WTC11 (cell line): ENCODE data around the gene SOX4. TPM values are rescaled to one million over a fixed set of nuclear protein-coding genes. Genes with fewer than 3 reads are reported as not detected.
A peak's percentile ranks its signal among the peaks of the same experiment; 100 is the strongest.

Source experiments
- ATAC-seq: fragments of 200-7000 bp; cut with Tn5 transposase; 2 replicates; pipeline ENCODE4 v1.10.0; 2021; ENCODE audit warnings: mild to moderate bottlenecking, moderate library complexity
- CTCF ChIA-PET: fragments of 300-600 bp; sonication (Branson Sonifier 250); formaldehyde crosslinking; loops from one replicate; lab custom pipeline; 2021; ENCODE audit warnings: antibody characterized with exemption; lab: Charles Lee
- POLR2A ChIA-PET: fragments of 350-600 bp; sonication (Branson Sonifier 250); formaldehyde crosslinking; loops from one replicate; lab custom pipeline; 2021; ENCODE audit warnings: antibody characterized with exemption; lab: Charles Lee
- DNase-seq: peaks from one replicate; pipeline ENCODE4 v3.0.0; 2021; ENCODE audit warnings: low spot score
- H3K27ac Mint-ChIP-seq: 2 replicates; pipeline ENCODE4 v1.8.0; 2021; ENCODE audit warnings: mixed read lengths
- H3K27me3 Mint-ChIP-seq: 2 replicates; pipeline ENCODE4 v1.8.0; 2021; ENCODE audit warnings: low read depth, mild to moderate bottlenecking, moderate library complexity, mixed read lengths
- H3K36me3 Mint-ChIP-seq: 2 replicates; pipeline ENCODE4 v1.8.0; 2021; ENCODE audit warnings: mixed read lengths
- H3K4me1 Mint-ChIP-seq: 2 replicates; pipeline ENCODE4 v1.8.0; 2022; ENCODE audit warnings: mixed read lengths
- H3K4me3 Mint-ChIP-seq: 2 replicates; pipeline ENCODE4 v1.8.0; 2021; ENCODE audit warnings: mild to moderate bottlenecking, moderate library complexity, mixed read lengths
- H3K9me3 Mint-ChIP-seq: 2 replicates; pipeline ENCODE4 v1.8.0; 2021; ENCODE audit warnings: mixed read lengths
- ARID4B ChIP-seq: sonication (generic); formaldehyde crosslinking; IDR thresholded peaks from 2 replicates; pipeline ENCODE4 v1.8.0; 2023; ENCODE audit warnings: missing genetic modification reagents, mild to moderate bottlenecking, borderline replicate concordance
- ATF1 ChIP-seq: sonication (generic); formaldehyde crosslinking; IDR thresholded peaks from 2 replicates; pipeline ENCODE4 v1.8.1; 2023; ENCODE audit warnings: mild to moderate bottlenecking, moderate library complexity, missing genetic modification reagents
- CREM ChIP-seq: sonication (generic); formaldehyde crosslinking; IDR thresholded peaks from 2 replicates; pipeline ENCODE4 v1.8.1; 2022; ENCODE audit warnings: mild to moderate bottlenecking, missing genetic modification reagents, moderate library complexity
- EMX1 ChIP-seq: fragments of 250-450 bp; sonication (Bioruptor Pico); IDR thresholded peaks from 2 replicates; pipeline ENCODE4 v1.8.0; 2021; ENCODE audit warnings: mild to moderate bottlenecking
- ERG ChIP-seq: fragments of 250-450 bp; sonication (Bioruptor Pico); IDR thresholded peaks from 2 replicates; pipeline ENCODE4 v1.8.0; 2021; ENCODE audit warnings: mild to moderate bottlenecking
- FOXJ3 ChIP-seq: sonication (generic); formaldehyde crosslinking; IDR thresholded peaks from 2 replicates; pipeline ENCODE4 v1.9.0; 2021; ENCODE audit warnings: missing genetic modification reagents, mild to moderate bottlenecking, borderline replicate concordance
- FOXK1 ChIP-seq: sonication (generic); formaldehyde crosslinking; IDR thresholded peaks from 2 replicates; pipeline ENCODE4 v1.8.0; 2022; ENCODE audit warnings: mild to moderate bottlenecking, moderate library complexity, missing genetic modification reagents
- GTF2I ChIP-seq: fragments of 250-450 bp; sonication (Bioruptor Pico); conservative IDR thresholded peaks from 2 replicates; pipeline ENCODE4 v1.4.0; 2021; ENCODE audit warnings: mild to moderate bottlenecking
- HMGXB4 ChIP-seq: sonication (generic); formaldehyde crosslinking; IDR thresholded peaks from 2 replicates; pipeline ENCODE4 v1.8.1; 2023; ENCODE audit warnings: mild to moderate bottlenecking, moderate library complexity, missing genetic modification reagents
- MAX ChIP-seq: sonication (generic); formaldehyde crosslinking; IDR thresholded peaks from 2 replicates; pipeline ENCODE4 v1.8.0; 2022; ENCODE audit warnings: mild to moderate bottlenecking, missing genetic modification reagents
- MYBL2 ChIP-seq: sonication (generic); formaldehyde crosslinking; IDR thresholded peaks from 2 replicates; pipeline ENCODE4 v1.8.1; 2023; ENCODE audit warnings: mild to moderate bottlenecking, moderate library complexity, missing genetic modification reagents
- NR2C2 ChIP-seq: sonication (generic); formaldehyde crosslinking; IDR thresholded peaks from 2 replicates; pipeline ENCODE4 v1.8.0; 2022; ENCODE audit warnings: mild to moderate bottlenecking, missing genetic modification reagents
- SMAD3 ChIP-seq: sonication (generic); formaldehyde crosslinking; IDR thresholded peaks from 2 replicates; pipeline ENCODE4 v1.8.0; 2022; ENCODE audit warnings: missing genetic modification reagents, mild to moderate bottlenecking, borderline replicate concordance
- SMAD4 ChIP-seq: sonication (generic); formaldehyde crosslinking; IDR thresholded peaks from 2 replicates; pipeline ENCODE4 v1.8.0; 2022; ENCODE audit warnings: mild to moderate bottlenecking, missing genetic modification reagents
- SOX15 ChIP-seq: fragments of 250-450 bp; sonication (Bioruptor Pico); IDR thresholded peaks from 2 replicates; pipeline ENCODE4 v1.9.0; 2021; ENCODE audit warnings: mild to moderate bottlenecking
- TEAD4 ChIP-seq: sonication (generic); formaldehyde crosslinking; IDR thresholded peaks from 2 replicates; pipeline ENCODE4 v1.8.0; 2022; ENCODE audit warnings: mild to moderate bottlenecking, missing genetic modification reagents
- ZBTB43 ChIP-seq: sonication (generic); formaldehyde crosslinking; IDR thresholded peaks from 2 replicates; pipeline ENCODE4 v1.8.1; 2023; ENCODE audit warnings: mild to moderate bottlenecking, missing genetic modification reagents
- ZNF281 ChIP-seq: sonication (generic); formaldehyde crosslinking; IDR thresholded peaks from 2 replicates; pipeline ENCODE4 v1.8.0; 2023; ENCODE audit warnings: mild to moderate bottlenecking, missing genetic modification reagents
- ZNF425 ChIP-seq: fragments of 250-450 bp; sonication (Bioruptor Pico); conservative IDR thresholded peaks from 2 replicates; pipeline ENCODE4 v1.9.0; 2021; ENCODE audit warnings: mild to moderate bottlenecking
- total RNA-seq: library from RNA; stranded (reverse); gene quantifications from 3 replicates; pipeline ENCODE4 v1.2.3, GENCODE V29; 2021

Gene SOX4
- total RNA-seq, 1 experiment from 2014 or later: 182 TPM

- POLR2A ChIA-PET: interaction anchor here (0.7 to 1.4 kb wide), 2 partner anchors 10 to 776 kb away, joined by 3 to 8 read pairs; no protein-coding TSS in a partner anchor
- Mint-ChIP-seq H3K9me3 (peaks cover 19% of the 10 kb centered on the region), H3K36me3 (peaks cover 16% of the 10 kb centered on the region)
- no peak for TF ChIP-seq FOXK1 (CRISPR knock-in tag)
- TF ChIP-seq CREM (CRISPR knock-in tag): no peak
- TF ChIP-seq EMX1 (CRISPR knock-in tag): no peak
- peak; percentile 20; the same call in 1 of the 2 replicates for TF ChIP-seq ZBTB43
- no peak for TF ChIP-seq ARID4B
- TF ChIP-seq MAX (CRISPR knock-in tag): no peak
- TF ChIP-seq GTF2I (CRISPR knock-in tag): no peak
- TF ChIP-seq HMGXB4: no peak
- TF ChIP-seq ZNF281 (CRISPR knock-in tag): 0 out of 2 replicates have a peak, but pooled peaks have one; percentile 23
- no peak for TF ChIP-seq SOX15
- no peak for TF ChIP-seq TEAD4 (CRISPR knock-in tag)
- TF ChIP-seq NR2C2 (CRISPR knock-in tag): no peak
- TF ChIP-seq, all 79 proteins: peak for 2
- Mint-ChIP-seq H3K4me3 (peak overlapping the region; percentile 95), H3K27me3 (peaks cover 12% of the 10 kb centered on the region), H3K4me1 (peaks cover 18% of the 10 kb centered on the region), H3K27ac (no peak overlapping the region)
- ATAC-seq: peak; percentile 60; the same call in 1 of the 2 replicates
- DNase-seq: no peak
- CTCF ChIA-PET: interaction anchor here (0.7 to 3.5 kb wide), 7 partner anchors 10 to 1022 kb away, joined by 3 to 19 read pairs (median 4); no protein-coding TSS in a partner anchor
Observed at GRCh38 chr6:21586740-21587178, 6.8 kb upstream of the SOX4 start.

GRCh38 chr6:21587179-21587960 lies 6.2 kb upstream of the SOX4 start:
- peaks cover 18% of the 10 kb centered on the region for H3K4me1 Mint-ChIP-seq
- CTCF ChIA-PET: interaction anchor here (0.6 to 3.5 kb wide), 15 partner anchors 10 to 1037 kb away, joined by 3 to 19 read pairs (median 4); no protein-coding TSS in a partner anchor
- POLR2A ChIA-PET: interaction anchor here (0.6 to 1.9 kb wide), 7 partner anchors 9 to 879 kb away, joined by 3 to 15 read pairs (median 3); no protein-coding TSS in a partner anchor
- peaks cover 14% of the 10 kb centered on the region for H3K9me3 Mint-ChIP-seq
- no peak overlapping the region for H3K27ac Mint-ChIP-seq
- ATAC-seq: peak; percentile 46
- H3K36me3 Mint-ChIP-seq: peaks cover 11% of the 10 kb centered on the region
- DNase-seq: peak; percentile 63
- H3K27me3 Mint-ChIP-seq: peaks cover 12% of the 10 kb centered on the region
- H3K4me3 Mint-ChIP-seq: peak overlapping the region; percentile 95
- no peak for TF ChIP-seq ATF1 (CRISPR knock-in tag)
- no peak; the same call in 1 of the 2 replicates for TF ChIP-seq FOXK1 (CRISPR knock-in tag)
- TF ChIP-seq ZNF425 (CRISPR knock-in tag): no peak
- TF ChIP-seq FOXJ3 (CRISPR knock-in tag): no peak
- TF ChIP-seq MYBL2: peak; percentile 62; the same call in 1 of the 2 replicates
- no peak for TF ChIP-seq ERG
- 0 out of 2 replicates have a peak, but pooled peaks have one; percentile 38 for TF ChIP-seq SMAD4 (CRISPR knock-in tag)
- 0 out of 2 replicates have a peak, but pooled peaks have one; percentile 40 for TF ChIP-seq SMAD3 (CRISPR knock-in tag)
